Mammary epithelial cell (primary cell): Measurements from ENCODE around the gene SLC29A3.

Experiments used
- EZH2 ChIP-seq: IDR thresholded peaks from 2 replicates; pipeline ENCODE4 v1.6.1; 2012; ENCODE audit warnings: low read length, inconsistent platforms, borderline replicate concordance
- TF ChIP-seq, protein P1 (sequence below), 2 donors: IDR thresholded peaks in 1 of 2; conservative IDR thresholded peaks in 1 of 2; 2 replicates each; pipeline ENCODE4 v1.5.1; 2011 to 2012; ENCODE audit warnings: inconsistent platforms in 2 of 2, low read length in 2 of 2, mild to moderate bottlenecking in 2 of 2, control low read depth in 1 of 2, low read depth in 1 of 2; ENCODE audit not compliant: insufficient read depth in 1 of 2; ENCODE audit errors: extremely low read depth in 1 of 2

DNA sequence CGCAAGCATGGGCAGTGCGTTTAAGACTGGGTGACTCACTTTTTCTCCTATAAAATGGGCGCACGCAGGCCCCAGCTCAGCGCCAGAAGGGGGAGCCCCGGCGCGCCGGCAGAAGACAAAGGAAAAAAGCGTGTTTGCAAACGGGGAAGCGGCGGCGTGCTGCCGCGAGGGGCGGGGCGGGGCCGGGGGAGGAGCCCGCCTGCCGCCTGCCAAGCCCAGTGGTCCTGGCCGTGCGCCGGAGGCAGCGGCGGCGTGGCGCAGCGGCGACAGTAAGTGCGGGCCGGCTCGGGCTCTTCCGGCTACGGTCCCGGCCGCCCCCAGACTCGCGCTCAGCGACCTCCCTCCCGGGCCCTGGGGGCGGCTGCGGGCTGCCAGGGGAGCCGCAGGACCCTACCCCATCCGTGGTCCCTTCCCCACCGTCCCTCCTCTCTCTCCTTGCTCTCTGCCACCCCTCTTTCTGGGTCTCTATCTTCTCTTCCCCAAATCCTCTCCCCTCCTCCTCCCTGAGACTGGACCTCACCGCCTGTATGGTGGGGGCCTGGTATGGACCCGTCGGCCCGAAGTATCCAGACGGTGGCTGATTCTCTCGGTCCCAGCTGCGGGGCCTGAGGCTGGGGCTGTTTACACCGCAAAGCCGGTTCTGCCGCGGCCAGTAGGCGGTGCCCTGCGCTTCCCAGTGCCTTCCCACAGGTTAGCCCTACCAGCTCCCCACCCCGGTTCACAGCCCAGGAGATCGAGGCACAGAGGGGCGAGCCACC is at the start of gene SLC29A3:
- TF ChIP-seq, protein P1, sequence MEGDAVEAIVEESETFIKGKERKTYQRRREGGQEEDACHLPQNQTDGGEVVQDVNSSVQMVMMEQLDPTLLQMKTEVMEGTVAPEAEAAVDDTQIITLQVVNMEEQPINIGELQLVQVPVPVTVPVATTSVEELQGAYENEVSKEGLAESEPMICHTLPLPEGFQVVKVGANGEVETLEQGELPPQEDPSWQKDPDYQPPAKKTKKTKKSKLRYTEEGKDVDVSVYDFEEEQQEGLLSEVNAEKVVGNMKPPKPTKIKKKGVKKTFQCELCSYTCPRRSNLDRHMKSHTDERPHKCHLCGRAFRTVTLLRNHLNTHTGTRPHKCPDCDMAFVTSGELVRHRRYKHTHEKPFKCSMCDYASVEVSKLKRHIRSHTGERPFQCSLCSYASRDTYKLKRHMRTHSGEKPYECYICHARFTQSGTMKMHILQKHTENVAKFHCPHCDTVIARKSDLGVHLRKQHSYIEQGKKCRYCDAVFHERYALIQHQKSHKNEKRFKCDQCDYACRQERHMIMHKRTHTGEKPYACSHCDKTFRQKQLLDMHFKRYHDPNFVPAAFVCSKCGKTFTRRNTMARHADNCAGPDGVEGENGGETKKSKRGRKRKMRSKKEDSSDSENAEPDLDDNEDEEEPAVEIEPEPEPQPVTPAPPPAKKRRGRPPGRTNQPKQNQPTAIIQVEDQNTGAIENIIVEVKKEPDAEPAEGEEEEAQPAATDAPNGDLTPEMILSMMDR (conservative IDR thresholded peaks at IDR 0.05 in 1 of 2, IDR thresholded peaks at IDR 0.05 in 1 of 2; ENCODE audit: extremely low read depth in 1 of 2, insufficient read depth in 1 of 2, low read depth in 1 of 2, low read length in 2 of 2), result peak; percentile 54 to 90
- TF ChIP-seq EZH2, result no peak
